Ovary (tissue), 3 donors: Measurements from ENCODE around the gene UGT1A10.

ENCODE experiments used
- EP300 ChIP-seq: sonication (generic); formaldehyde crosslinking; IDR thresholded peaks from one replicate; pipeline ENCODE4 v1.6.1; 2017; ENCODE audit warnings: antibody characterized with exemption
- POLR2A ChIP-seq: fragments of 450-650 bp; IDR thresholded peaks from one replicate; pipeline ENCODE4 v1.6.1; 2017; ENCODE audit warnings: antibody characterized with exemption, mild to moderate bottlenecking, moderate library complexity
- TF ChIP-seq, protein P1 (sequence below), 3 donors: fragments of 450-650 bp in 2 of 3; fragments of 200-600 bp in 1 of 3; IDR thresholded peaks; one replicate each; pipeline versions ENCODE4 v1.5.1 to v1.8.0; 2016 to 2022; ENCODE audit warnings: antibody characterized with exemption in 3 of 3, mild to moderate bottlenecking in 1 of 3
- donor health status: DM: no; HTN: no; CAD: no.

DNA sequence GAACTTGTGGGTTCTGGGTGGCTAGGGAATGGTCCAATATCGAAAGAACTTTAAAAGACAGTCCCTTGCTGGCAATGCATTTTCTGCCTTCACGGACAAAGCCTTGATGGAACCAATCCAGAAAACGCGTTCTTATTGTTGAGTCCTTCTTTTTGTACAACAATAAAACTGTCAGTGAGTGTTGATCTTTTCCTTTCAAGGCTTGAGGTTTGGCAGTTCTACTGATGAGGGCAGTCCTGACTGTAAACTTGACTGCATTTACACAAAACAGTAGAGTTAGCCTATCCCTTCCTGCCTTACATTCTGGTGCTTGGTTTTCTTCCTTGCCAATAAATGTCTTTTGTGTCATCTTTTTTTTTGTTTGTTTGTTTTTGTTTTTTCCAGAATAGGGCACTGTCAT is 42.9 kb downstream of the UGT1A10 start:
- TF ChIP-seq, protein P1, sequence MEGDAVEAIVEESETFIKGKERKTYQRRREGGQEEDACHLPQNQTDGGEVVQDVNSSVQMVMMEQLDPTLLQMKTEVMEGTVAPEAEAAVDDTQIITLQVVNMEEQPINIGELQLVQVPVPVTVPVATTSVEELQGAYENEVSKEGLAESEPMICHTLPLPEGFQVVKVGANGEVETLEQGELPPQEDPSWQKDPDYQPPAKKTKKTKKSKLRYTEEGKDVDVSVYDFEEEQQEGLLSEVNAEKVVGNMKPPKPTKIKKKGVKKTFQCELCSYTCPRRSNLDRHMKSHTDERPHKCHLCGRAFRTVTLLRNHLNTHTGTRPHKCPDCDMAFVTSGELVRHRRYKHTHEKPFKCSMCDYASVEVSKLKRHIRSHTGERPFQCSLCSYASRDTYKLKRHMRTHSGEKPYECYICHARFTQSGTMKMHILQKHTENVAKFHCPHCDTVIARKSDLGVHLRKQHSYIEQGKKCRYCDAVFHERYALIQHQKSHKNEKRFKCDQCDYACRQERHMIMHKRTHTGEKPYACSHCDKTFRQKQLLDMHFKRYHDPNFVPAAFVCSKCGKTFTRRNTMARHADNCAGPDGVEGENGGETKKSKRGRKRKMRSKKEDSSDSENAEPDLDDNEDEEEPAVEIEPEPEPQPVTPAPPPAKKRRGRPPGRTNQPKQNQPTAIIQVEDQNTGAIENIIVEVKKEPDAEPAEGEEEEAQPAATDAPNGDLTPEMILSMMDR (IDR thresholded peaks at IDR 0.05) = no peak
- TF ChIP-seq POLR2A (no peak), EP300 (no peak)
